Hematopoietic multipotent progenitor cell (in vitro differentiated cells): ENCODE measurements around the gene RFTN2. TPM values are rescaled to one million over a fixed set of nuclear protein-coding genes. Genes with fewer than 3 reads are reported as not detected.
"Not testable (repeated sequence)": the region's sequence is repeated elsewhere in the genome, so short reads cannot be mapped to it uniquely, and the experiment has no call there.

ENCODE experiments used
- DNase-seq, 3 donors: peaks; one replicate each; pipeline ENCODE4 v3.0.0-alpha.2; 2011 to 2015; ENCODE audit warnings: low read depth in 2 of 3, low spot score in 2 of 3
- total RNA-seq: library from RNA; depleted of rRNA; stranded (reverse); fragments of >200 nt; gene quantifications from one replicate; pipeline ENCODE4 v1.2.3, GENCODE V29; 2012

RFTN2 gene
- under 0.01 TPM for total RNA-seq

DNA sequence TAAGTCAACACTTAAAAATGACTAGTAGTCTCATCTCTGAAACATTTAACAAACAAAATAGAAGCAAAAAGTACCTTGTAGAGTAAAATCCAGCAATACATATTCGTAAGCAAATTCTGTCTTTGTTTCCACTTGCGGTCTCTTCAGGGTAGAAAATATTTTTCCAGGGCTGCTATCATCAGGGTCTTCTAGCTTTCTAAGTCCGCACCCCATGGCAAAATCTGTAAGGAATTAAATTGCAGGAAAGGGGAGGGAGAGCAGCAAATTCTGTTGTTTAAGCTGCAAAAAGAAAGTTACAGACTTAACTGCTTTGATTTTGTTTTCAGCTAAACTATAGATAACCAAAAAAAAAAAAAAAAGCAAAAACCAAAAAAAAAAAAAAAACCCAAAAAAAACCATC is at the start of gene RFTN2:
RFTN2 (minus strand) TSS at position 342 of the 400 bp plus-strand sequence; CDS start at position 213, 129 bp downstream.
- no peak for DNase-seq

DNA sequence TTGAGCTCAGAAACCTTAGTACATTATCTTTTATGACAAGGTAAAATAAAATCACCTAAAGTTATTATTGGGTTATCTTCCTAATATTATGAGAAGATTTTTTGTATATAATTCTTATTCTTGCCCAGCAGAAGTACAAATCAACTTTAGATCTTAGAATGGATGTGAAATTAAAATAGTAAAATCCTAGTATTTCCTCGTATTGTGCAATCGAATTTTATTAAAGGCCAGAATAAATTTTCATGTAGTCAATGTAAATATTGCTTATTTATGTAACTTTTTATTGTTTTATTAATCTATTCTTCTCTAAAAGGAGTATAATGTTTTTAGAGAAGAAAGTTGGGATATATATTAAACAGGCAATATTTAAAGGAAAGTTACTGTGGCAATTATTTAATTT is 42.5 kb upstream of the RFTN2 start:
- DNase-seq, result no peak

GRCh38 chr2:197713271-197713670 is 37.9 kb upstream of the RFTN2 start:
- DNase-seq, result no peak

- no peak for DNase-seq
These were observed 36.2 kb upstream of the RFTN2 start for GRCh38 chr2:197711578-197711977.

- no peak for DNase-seq
These were observed 35.1 kb upstream of the RFTN2 start for GRCh38 chr2:197710424-197711042.

- not testable (repeated sequence) for DNase-seq
These were observed 33.8 kb upstream of the RFTN2 start for GRCh38 chr2:197709140-197709539.

GRCh38 chr2:197708331-197708730 is 32.9 kb upstream of the RFTN2 start:
- DNase-seq, result no peak

GRCh38 chr2:197707316-197708213 is 32.2 kb upstream of the RFTN2 start:
- DNase-seq, result peak in 2 of 3 donors; percentile 26 to 57

DNA sequence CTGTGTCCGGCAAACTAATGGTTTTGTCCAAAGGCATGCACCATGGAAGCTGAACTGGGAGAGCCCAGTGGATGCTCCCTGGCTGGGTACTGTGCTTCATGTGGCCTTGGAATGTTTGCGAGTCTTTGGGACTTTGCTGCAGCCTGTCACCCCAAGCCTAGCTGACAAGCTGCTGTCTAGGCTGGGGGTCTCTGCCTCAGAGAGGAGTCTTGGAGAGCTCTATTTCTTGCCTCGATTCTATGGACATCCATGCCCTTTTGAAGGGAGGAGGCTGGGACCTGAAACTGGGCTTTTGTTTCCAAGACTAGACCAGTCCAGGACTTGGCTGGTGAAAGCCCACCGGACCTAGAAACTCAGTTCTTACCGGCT is 31.4 kb upstream of the RFTN2 start:
- DNase-seq, result no peak

GRCh38 chr2:197705912-197706838 is 30.8 kb upstream of the RFTN2 start:
- DNase-seq, result no peak

GRCh38 chr2:197705121-197705911 is 29.9 kb upstream of the RFTN2 start, which contains the start of gene MARS2:
Gene MARS2, plus strand, starts transcription at chr2:197705369. Its CDS starts 37 bp downstream, at chr2:197705406.
- peak; percentile 93 to 95 (median 94) for DNase-seq

DNA sequence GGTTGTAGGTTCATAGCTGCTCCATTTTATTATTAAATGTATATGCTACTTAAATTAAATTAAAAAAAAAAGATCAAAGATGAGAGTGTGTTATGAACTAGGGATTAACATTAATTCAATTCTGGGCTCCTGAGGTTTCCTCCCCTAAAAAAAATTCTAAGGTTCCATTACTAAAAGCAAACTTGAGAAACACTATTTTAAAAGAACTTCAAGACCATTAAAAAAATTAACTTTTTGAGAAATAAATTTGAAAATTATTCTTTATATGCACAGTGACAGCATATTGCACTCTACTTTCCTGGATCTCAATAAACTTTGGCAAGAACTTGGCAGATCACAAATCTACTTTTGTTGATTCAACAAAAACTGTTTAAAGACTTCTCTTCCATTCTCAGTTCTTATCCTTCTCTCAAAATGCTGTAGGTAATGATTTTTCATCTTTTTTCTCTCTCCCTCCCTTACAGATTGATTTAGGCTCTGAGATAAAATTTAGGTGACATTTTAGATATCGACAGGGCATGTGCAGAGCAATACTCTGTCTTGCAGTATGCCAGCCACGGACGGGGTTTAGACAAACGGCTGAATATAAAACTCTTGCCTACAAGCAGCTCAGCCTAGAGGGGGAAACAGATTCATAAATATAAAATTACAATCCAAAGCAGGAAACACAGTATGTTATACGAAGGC is 29.2 kb upstream of the RFTN2 start:
- no peak for DNase-seq

GRCh38 chr2:197700960-197701359 is 25.6 kb upstream of the RFTN2 start:
- DNase-seq, result no peak

DNA sequence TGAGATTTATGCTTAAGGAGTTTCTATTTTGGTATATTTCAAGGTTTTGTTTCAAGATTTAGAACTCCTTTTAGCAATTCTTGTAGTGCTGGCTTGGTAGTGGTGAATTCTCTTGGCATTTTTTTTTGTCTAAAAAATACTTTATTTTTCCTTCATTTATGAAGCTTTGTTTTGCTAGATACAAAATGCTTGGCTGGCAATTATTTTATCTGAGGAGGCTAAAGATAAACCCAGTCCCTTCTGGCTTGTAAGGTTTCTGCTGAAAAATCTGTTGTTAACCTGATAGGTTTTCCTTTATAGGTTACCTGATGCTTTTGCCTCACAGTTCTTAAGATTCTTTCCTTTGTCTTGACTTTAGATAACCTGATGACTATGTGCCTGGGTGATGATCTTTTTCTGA is 24.3 kb upstream of the RFTN2 start:
- not testable (repeated sequence) for DNase-seq

- not testable (repeated sequence) for DNase-seq
These were observed 21.2 kb upstream of the RFTN2 start for GRCh38 chr2:197696571-197696970.

GRCh38 chr2:197695971-197696370 is 20.6 kb upstream of the RFTN2 start:
- DNase-seq, result not testable (repeated sequence)

DNA sequence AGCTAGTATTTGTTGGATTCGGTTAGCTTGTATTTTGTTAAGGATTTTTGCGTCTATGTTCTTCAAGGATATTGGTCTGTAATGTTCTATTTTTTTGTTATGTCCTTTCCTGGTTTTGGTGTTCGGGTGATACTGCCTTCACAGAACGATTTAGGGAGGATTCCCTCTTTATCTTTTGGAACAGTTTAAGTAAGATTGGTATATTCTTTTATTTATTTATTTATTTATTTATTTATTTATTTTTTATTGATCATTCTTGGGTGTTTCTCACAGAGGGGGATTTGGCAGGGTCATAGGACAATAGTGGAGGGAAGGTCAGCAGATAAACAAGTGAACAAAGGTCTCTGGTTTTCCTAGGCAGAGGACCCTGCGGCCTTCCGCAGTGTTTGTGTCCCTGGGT is 19.8 kb upstream of the RFTN2 start:
- DNase-seq, result not testable (repeated sequence)

DNA sequence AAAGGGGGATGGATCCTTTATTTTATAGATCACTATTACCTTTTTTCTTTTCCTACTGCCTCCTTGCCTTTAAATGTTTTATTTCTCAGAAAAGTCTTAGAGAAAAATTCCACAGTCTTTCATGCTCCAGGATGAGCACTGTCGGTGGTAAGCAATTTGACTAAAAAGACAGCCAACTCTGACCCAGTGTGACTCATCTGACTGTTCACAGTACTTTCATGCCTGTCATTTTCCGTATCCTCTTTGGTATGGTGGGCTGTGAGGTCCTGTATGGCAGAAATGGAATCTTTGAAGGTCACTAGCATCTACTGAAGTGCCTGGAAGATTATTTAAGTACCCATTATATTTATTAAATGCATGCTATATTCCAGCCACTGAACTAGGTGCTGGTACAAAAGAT is 2.1 kb upstream of the RFTN2 start:
- DNase-seq, result no peak

GRCh38 chr2:197677056-197677455 is 1.7 kb upstream of the RFTN2 start:
- no peak for DNase-seq
